Panc1 (cell line): ENCODE data around the gene PDE4B. TPM values are rescaled to one million over a fixed set of nuclear protein-coding genes. Genes with fewer than 3 reads are reported as not detected.

Experiments
- ATAC-seq: fragments of 200-7000 bp; cut with Tn5 transposase; 2 replicates; pipeline ENCODE4 v1.9.1; 2020; ENCODE audit warnings: mild to moderate bottlenecking, moderate library complexity
- BruUV-seq: library from RNA; stranded (reverse); fragments of 400-500 nt; replicated peaks from 2 replicates; lab custom pipeline; 2021; lab: Mats Ljungman, UMichigan
- CTCF ChIA-PET: fragments of 300-600 bp; sonication (Branson Sonifier 250); formaldehyde crosslinking; loops from one replicate; lab custom pipeline; 2022; ENCODE audit warnings: antibody characterized with exemption; lab: Charles Lee
- POLR2A ChIA-PET: fragments of 300-600 bp; sonication (Branson Sonifier 250); formaldehyde crosslinking; loops from one replicate; lab custom pipeline; 2022; ENCODE audit warnings: antibody characterized with exemption; lab: Charles Lee
- DNase-seq: peaks from one replicate; pipeline ENCODE4 v3.0.0-alpha.2; 2010; ENCODE audit warnings: low read depth, low spot score
- H3K27ac ChIP-seq: 2 replicates; pipeline ENCODE4 v1.5.1; 2011; ENCODE audit warnings: mild to moderate bottlenecking, low read length, inconsistent platforms
- H3K27me3 ChIP-seq: fragments of 200-500 bp; sonication (Bioruptor generic); 2 replicates; pipeline ENCODE4 v1.6.0; 2014; ENCODE audit warnings: low read length, inconsistent platforms; ENCODE audit not compliant: control insufficient read depth, insufficient read depth
- H3K36me3 ChIP-seq: fragments of 200-500 bp; sonication (Bioruptor generic); 2 replicates; pipeline ENCODE4 v1.5.1; 2014; ENCODE audit warnings: inconsistent platforms, mild to moderate bottlenecking, low read length, moderate library complexity; ENCODE audit not compliant: control insufficient read depth, insufficient read depth
- H3K4me1 ChIP-seq: 2 replicates; pipeline ENCODE4 v1.5.1; 2011; ENCODE audit warnings: inconsistent platforms, mild to moderate bottlenecking, low read length, moderate library complexity; ENCODE audit not compliant: control insufficient read depth, insufficient read depth
- H3K4me3 ChIP-seq, 2 experiments: 2 replicates each; pipeline ENCODE4 v1.5.1; 2011 to 2012; ENCODE audit warnings: low read depth in 2 of 2, low read length in 2 of 2, mild to moderate bottlenecking in 2 of 2, inconsistent platforms in 1 of 2, moderate library complexity in 1 of 2
- H3K9me3 ChIP-seq: fragments of 200-500 bp; sonication (Bioruptor generic); 2 replicates; pipeline ENCODE4 v1.5.1; 2014; ENCODE audit warnings: low read depth, mild to moderate bottlenecking, inconsistent platforms, low read length, moderate library complexity; ENCODE audit not compliant: control insufficient read depth, insufficient read depth
- POLR2AphosphoS5 ChIP-seq: IDR thresholded peaks from 2 replicates; pipeline ENCODE4 v1.6.1; 2012; ENCODE audit warnings: mild to moderate bottlenecking, low read depth, low read length, moderate library complexity
- SIN3A ChIP-seq: IDR thresholded peaks from 2 replicates; pipeline ENCODE4 v1.6.1; 2012; ENCODE audit warnings: low read depth, mild to moderate bottlenecking, low read length, moderate library complexity, borderline replicate concordance; ENCODE audit not compliant: insufficient read depth
- TCF7L2 ChIP-seq: IDR thresholded peaks from 2 replicates; pipeline ENCODE4 v1.6.1; 2011; ENCODE audit warnings: mild to moderate bottlenecking, low read depth, low read length, inconsistent platforms
- in situ Hi-C: cut with HindIII; loops from 2 replicates; pipeline ENCODE4 v1.10.0; 2016; ENCODE audit warnings: low sequenced_read_pairs, low pct_unique_long_range_greater_than_20kb
- intact Hi-C: fragments of 100-400 bp; cut with micrococcal nuclease; formaldehyde crosslinking; loops from one replicate; pipeline ENCODE4 v1.10.0; 2022; ENCODE audit not compliant: unreplicated experiment
- total RNA-seq: library from RNA; stranded (reverse); gene quantifications from one replicate; pipeline ENCODE4 v1.2.1, GENCODE V29; 2021; ENCODE audit not compliant: unreplicated experiment
- TF ChIP-seq, protein P1 (sequence below): fragments of 450-650 bp; IDR thresholded peaks from 2 replicates; pipeline ENCODE4 v1.5.1; 2017; ENCODE audit warnings: mild to moderate bottlenecking
- TF ChIP-seq, protein P2 (sequence below), 2 experiments: IDR thresholded peaks; 2 replicates each; pipeline ENCODE4 v1.6.1; 2011 to 2012; ENCODE audit warnings: low read depth in 2 of 2, control low read depth in 1 of 2, low read length in 1 of 2, mild to moderate bottlenecking in 1 of 2, moderate library complexity in 1 of 2; ENCODE audit not compliant: insufficient read depth in 1 of 2

The PDE4B gene
- total RNA-seq, 1 experiment from 2014 or later: 0.26 TPM

DNA sequence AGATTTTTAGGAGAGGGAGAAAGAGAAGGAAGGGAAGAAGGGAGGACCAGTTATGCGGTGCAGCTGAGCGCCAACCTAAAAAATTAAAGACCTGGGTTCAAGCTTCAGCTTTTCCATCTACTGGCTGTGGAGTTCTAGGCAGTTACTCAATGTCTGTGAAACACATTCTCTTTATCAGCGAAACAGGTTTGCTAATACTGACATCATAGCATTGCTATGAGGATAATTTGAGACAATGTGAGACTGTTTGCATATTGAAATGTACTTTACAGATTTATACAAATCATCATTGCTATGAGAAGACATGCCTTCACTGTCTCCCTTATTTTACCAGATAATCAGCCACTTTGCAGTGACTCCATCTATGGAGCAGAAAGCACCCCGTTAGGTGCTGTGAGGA lies 518.4 kb downstream of the PDE4B start:
- H3K36me3 ChIP-seq: no peaks in the 10 kb centered on the region
- H3K27ac ChIP-seq: no peak overlapping the region
- no peaks in the 10 kb centered on the region for H3K9me3 ChIP-seq
- DNase-seq (no peak), ATAC-seq (no peak)
- no peak overlapping the region for H3K4me3 ChIP-seq
- TF ChIP-seq, protein P1, sequence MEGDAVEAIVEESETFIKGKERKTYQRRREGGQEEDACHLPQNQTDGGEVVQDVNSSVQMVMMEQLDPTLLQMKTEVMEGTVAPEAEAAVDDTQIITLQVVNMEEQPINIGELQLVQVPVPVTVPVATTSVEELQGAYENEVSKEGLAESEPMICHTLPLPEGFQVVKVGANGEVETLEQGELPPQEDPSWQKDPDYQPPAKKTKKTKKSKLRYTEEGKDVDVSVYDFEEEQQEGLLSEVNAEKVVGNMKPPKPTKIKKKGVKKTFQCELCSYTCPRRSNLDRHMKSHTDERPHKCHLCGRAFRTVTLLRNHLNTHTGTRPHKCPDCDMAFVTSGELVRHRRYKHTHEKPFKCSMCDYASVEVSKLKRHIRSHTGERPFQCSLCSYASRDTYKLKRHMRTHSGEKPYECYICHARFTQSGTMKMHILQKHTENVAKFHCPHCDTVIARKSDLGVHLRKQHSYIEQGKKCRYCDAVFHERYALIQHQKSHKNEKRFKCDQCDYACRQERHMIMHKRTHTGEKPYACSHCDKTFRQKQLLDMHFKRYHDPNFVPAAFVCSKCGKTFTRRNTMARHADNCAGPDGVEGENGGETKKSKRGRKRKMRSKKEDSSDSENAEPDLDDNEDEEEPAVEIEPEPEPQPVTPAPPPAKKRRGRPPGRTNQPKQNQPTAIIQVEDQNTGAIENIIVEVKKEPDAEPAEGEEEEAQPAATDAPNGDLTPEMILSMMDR: no peak
- TF ChIP-seq, protein P2, sequence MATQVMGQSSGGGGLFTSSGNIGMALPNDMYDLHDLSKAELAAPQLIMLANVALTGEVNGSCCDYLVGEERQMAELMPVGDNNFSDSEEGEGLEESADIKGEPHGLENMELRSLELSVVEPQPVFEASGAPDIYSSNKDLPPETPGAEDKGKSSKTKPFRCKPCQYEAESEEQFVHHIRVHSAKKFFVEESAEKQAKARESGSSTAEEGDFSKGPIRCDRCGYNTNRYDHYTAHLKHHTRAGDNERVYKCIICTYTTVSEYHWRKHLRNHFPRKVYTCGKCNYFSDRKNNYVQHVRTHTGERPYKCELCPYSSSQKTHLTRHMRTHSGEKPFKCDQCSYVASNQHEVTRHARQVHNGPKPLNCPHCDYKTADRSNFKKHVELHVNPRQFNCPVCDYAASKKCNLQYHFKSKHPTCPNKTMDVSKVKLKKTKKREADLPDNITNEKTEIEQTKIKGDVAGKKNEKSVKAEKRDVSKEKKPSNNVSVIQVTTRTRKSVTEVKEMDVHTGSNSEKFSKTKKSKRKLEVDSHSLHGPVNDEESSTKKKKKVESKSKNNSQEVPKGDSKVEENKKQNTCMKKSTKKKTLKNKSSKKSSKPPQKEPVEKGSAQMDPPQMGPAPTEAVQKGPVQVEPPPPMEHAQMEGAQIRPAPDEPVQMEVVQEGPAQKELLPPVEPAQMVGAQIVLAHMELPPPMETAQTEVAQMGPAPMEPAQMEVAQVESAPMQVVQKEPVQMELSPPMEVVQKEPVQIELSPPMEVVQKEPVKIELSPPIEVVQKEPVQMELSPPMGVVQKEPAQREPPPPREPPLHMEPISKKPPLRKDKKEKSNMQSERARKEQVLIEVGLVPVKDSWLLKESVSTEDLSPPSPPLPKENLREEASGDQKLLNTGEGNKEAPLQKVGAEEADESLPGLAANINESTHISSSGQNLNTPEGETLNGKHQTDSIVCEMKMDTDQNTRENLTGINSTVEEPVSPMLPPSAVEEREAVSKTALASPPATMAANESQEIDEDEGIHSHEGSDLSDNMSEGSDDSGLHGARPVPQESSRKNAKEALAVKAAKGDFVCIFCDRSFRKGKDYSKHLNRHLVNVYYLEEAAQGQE (IDR thresholded peaks at IDR 0.05; ENCODE audit: insufficient read depth in 1 of 2, low read depth in 2 of 2, low read length in 1 of 2): no peak
- TF ChIP-seq POLR2AphosphoS5 (no peak), TCF7L2 (no peak), SIN3A (no peak)
- no peaks in the 10 kb centered on the region for H3K27me3 ChIP-seq
- in situ Hi-C loops: no loop called here
- intact Hi-C loops: no loop called here
- no peaks in the 10 kb centered on the region; the same call in 1 of the 2 replicates for H3K4me1 ChIP-seq
- ChIA-PET POLR2A (no interaction called here), CTCF (no interaction called here)
- no TSS peak for BruUV-seq

DNA sequence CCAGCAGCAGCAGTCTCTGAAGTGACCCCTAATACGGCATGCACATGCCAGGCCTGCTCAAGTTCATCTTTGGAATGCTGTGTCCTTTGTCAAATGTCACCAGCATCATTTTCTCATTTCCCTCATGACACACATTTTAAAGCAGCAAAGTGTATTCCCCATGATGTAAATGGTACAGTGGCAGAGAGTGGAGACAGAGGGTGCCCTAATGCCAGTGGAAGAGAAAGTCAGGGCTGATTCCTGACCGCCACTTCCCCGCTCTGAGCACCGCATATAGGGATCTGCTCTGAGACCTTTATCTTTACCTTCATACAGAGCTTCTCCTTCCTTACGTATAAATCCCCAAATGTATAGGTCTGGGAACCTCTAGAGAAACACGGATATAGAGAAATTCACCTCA lies 518.9 kb downstream of the PDE4B start:
- ChIA-PET CTCF (no interaction called here), POLR2A (no interaction called here)
- H3K9me3 ChIP-seq: no peaks in the 10 kb centered on the region
- no peak overlapping the region for H3K4me3 ChIP-seq
- intact Hi-C loops: no loop called here
- no peak for TF ChIP-seq SIN3A
- TF ChIP-seq, protein P2 (IDR thresholded peaks at IDR 0.05; ENCODE audit: insufficient read depth in 1 of 2, low read depth in 2 of 2, low read length in 1 of 2): no peak
- no peak for TF ChIP-seq TCF7L2
- TF ChIP-seq, protein P1: no peak
- no peak for TF ChIP-seq POLR2AphosphoS5
- in situ Hi-C loops: no loop called here
- no peaks in the 10 kb centered on the region for H3K27me3 ChIP-seq
- DNase-seq (no peak), ATAC-seq (no peak)
- H3K27ac ChIP-seq: no peak overlapping the region
- H3K4me1 ChIP-seq: no peaks in the 10 kb centered on the region; the same call in 1 of the 2 replicates
- H3K36me3 ChIP-seq: no peaks in the 10 kb centered on the region
- BruUV-seq: no TSS peak
